ENCODE results near the gene UNC5A. TPM values are rescaled to one million over a fixed set of nuclear protein-coding genes. Genes with fewer than 3 reads are reported as not detected.

UNC5A gene
- total RNA-seq, 1 donor from 2014 or later: not detected

DNA sequence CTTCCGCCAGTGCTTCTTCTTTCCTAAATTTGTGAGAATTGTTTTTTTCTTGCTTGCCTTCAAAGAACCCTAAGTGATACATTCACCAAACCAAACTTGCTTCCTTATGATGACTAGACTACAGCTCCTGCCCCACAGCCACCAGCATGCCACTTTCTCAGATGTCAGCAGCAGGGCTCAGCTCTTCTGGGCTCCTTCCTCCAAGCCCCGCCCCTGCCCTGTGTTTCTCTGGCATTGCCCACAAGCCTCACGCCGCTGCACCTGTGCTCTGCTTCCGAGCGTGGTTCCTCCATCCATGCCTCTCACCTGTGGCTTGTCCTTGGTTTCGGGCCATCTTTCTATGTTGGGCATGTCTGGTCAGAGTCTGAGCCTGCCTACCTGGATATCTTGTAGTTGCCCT, 10.6 kb downstream of the UNC5A start:
- H3K27me3 Mint-ChIP-seq (ENCODE audit: unreplicated experiment): peaks cover 15% of the 10 kb centered on the region
- no peak overlapping the region for H3K4me3 Mint-ChIP-seq (ENCODE audit: unreplicated experiment)
- TF ChIP-seq, protein P1, sequence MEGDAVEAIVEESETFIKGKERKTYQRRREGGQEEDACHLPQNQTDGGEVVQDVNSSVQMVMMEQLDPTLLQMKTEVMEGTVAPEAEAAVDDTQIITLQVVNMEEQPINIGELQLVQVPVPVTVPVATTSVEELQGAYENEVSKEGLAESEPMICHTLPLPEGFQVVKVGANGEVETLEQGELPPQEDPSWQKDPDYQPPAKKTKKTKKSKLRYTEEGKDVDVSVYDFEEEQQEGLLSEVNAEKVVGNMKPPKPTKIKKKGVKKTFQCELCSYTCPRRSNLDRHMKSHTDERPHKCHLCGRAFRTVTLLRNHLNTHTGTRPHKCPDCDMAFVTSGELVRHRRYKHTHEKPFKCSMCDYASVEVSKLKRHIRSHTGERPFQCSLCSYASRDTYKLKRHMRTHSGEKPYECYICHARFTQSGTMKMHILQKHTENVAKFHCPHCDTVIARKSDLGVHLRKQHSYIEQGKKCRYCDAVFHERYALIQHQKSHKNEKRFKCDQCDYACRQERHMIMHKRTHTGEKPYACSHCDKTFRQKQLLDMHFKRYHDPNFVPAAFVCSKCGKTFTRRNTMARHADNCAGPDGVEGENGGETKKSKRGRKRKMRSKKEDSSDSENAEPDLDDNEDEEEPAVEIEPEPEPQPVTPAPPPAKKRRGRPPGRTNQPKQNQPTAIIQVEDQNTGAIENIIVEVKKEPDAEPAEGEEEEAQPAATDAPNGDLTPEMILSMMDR (IDR thresholded peaks at IDR 0.05; ENCODE audit: unreplicated experiment): no peak
- no peak for DNase-seq (ENCODE audit: low spot score)
- H3K36me3 Mint-ChIP-seq (ENCODE audit: low read depth, unreplicated experiment): peaks cover 3% of the 10 kb centered on the region
- H3K27ac Mint-ChIP-seq (ENCODE audit: unreplicated experiment): no peak overlapping the region
- no peaks in the 10 kb centered on the region for H3K9me3 Mint-ChIP-seq (ENCODE audit: unreplicated experiment)
- no peaks in the 10 kb centered on the region for H3K4me1 Mint-ChIP-seq (ENCODE audit: unreplicated experiment)

DNA sequence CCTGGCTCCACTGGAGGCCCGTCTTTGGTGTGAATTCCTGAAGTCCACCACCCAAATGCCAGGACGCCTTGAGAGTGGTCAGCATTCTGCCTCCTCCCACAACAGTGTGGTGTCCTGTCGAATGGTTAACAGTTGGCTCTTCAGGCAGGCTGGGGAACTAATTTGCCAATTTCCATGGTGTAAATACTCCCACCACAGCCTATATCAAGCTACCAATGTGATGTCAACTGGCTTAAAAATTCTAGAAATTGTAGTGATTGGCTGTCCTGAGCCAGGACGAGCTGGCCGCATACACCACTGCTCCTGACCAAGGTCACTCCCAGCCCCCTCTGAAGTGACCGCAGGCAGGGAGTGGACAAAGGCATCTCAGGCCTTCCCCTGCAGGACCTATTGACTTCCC, 11.1 kb downstream of the UNC5A start:
- H3K4me3 Mint-ChIP-seq (ENCODE audit: unreplicated experiment): no peak overlapping the region
- H3K36me3 Mint-ChIP-seq (ENCODE audit: low read depth, unreplicated experiment): peaks cover 3% of the 10 kb centered on the region
- H3K27ac Mint-ChIP-seq (ENCODE audit: unreplicated experiment): no peak overlapping the region
- H3K4me1 Mint-ChIP-seq (ENCODE audit: unreplicated experiment): no peaks in the 10 kb centered on the region
- H3K9me3 Mint-ChIP-seq (ENCODE audit: unreplicated experiment): no peaks in the 10 kb centered on the region
- H3K27me3 Mint-ChIP-seq (ENCODE audit: unreplicated experiment): peaks cover 15% of the 10 kb centered on the region
- TF ChIP-seq, protein P1 (IDR thresholded peaks at IDR 0.05; ENCODE audit: unreplicated experiment): no peak
- no peak for DNase-seq (ENCODE audit: low spot score)

DNA sequence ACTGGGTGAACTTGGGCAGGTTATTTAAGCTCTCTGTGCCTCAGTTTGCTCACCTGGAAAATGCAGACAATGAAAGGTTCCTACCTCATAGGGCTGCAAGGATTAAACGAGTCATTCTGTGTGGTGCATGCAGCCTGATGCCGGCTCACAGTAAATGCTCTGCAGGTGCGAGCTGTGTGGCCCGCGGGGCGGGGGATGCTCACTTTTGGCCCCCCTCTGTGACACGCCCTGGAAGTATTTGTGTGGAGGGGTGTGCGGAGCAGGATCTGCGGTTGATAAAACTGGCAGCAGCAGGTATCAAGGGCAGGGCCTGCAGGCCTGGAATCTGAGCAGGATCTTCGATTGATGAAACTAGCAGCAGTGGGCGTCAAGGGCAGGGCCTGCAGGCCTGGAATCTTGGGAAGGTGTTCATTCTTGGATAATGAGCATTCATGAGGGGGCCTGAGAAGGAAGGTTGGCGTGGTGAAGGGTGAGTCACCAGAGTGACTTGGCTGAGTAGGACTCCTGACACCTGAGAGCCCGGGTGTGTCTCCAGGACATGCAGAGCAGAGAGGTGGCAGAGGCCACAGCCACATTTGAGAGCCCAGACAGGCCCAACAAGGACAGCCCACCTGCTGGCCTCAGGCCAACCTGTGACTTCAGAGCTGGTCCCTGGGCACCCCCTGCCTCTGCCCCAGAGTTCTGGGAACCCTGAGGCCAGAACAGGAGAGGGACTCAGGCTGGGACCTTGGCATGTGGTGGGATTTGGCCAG, 11.9 kb downstream of the UNC5A start:
- Mint-ChIP-seq H3K27ac (ENCODE audit: unreplicated experiment) (no peak overlapping the region), H3K4me1 (ENCODE audit: unreplicated experiment) (no peaks in the 10 kb centered on the region), H3K27me3 (ENCODE audit: unreplicated experiment) (peaks cover 13% of the 10 kb centered on the region), H3K36me3 (ENCODE audit: low read depth, unreplicated experiment) (peaks cover 3% of the 10 kb centered on the region), H3K9me3 (ENCODE audit: unreplicated experiment) (no peaks in the 10 kb centered on the region), H3K4me3 (ENCODE audit: unreplicated experiment) (no peak overlapping the region)
- TF ChIP-seq, protein P1 (IDR thresholded peaks at IDR 0.05; ENCODE audit: unreplicated experiment): no peak
- DNase-seq (ENCODE audit: low spot score): no peak

DNA sequence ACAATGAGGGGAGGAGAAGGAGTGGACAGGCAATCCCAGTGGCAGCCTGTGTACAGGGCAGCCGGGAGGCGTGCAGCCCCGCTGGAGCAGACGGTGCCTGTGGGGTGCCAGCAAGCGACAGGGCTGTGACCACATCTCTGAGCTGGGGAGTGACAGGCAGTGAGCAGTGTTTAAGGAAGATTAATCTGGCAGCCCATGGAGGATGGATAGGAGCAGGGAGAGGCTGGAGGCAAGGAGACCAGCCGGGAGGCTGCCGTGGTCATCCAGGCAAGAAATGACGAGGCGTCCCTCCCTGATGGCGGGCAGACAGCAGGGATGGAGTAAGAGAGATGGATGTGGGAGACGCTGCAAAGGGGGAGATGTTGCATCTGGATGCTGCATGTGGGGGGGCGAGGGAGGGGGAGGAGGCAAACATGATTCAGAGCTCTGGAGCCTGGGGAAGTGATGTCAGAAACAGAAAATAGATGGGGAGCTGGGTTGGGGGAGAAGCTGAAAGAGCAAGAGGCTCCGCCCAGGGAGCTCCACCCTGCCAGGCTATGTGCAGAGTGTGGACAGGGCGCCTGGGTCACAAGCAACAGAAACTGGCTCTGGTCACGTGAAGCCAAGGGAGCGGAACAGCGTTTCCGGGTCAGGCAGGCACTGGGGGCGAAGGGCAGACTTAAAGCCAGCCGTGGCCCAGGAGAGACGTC, 12.6 kb downstream of the UNC5A start:
- Mint-ChIP-seq H3K9me3 (ENCODE audit: unreplicated experiment) (no peaks in the 10 kb centered on the region), H3K4me3 (ENCODE audit: unreplicated experiment) (no peak overlapping the region), H3K27ac (ENCODE audit: unreplicated experiment) (no peak overlapping the region), H3K4me1 (ENCODE audit: unreplicated experiment) (no peaks in the 10 kb centered on the region), H3K27me3 (ENCODE audit: unreplicated experiment) (peaks cover 13% of the 10 kb centered on the region), H3K36me3 (ENCODE audit: low read depth, unreplicated experiment) (peaks cover 3% of the 10 kb centered on the region)
- no peak for DNase-seq (ENCODE audit: low spot score)
- TF ChIP-seq, protein P1 (IDR thresholded peaks at IDR 0.05; ENCODE audit: unreplicated experiment): no peak

DNA sequence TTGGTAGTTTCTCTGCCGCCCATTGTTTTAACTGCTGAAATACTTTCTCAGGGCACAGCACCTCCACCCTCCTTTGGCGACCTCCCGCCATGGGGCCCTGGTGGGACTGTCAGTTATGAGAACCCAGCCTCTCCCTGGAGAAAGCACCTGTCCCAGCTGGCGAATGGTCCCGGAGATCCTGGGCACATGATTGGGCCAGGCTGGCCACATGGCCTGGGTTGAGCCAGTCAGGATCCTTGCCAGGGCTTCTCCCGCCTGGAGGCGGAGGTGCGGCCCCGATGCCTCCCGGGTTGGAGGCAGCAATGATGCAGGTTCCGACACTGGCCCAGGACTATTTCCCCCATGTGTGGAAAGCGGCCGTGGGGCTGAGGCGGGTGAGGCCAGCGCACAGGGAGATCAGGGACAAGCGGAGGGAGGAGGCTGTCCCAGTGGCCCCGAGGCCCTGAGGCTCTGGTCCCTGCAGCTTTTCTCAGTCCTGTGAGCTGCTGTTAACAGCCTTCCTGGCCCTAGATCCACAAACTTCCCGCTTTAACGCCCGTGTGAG, 13.6 kb downstream of the UNC5A start:
- H3K27me3 Mint-ChIP-seq (ENCODE audit: unreplicated experiment): peaks cover 13% of the 10 kb centered on the region
- H3K9me3 Mint-ChIP-seq (ENCODE audit: unreplicated experiment): no peaks in the 10 kb centered on the region
- TF ChIP-seq, protein P1 (IDR thresholded peaks at IDR 0.05; ENCODE audit: unreplicated experiment): no peak
- DNase-seq (ENCODE audit: low spot score): no peak
- no peak overlapping the region for H3K4me3 Mint-ChIP-seq (ENCODE audit: unreplicated experiment)
- peaks cover 3% of the 10 kb centered on the region for H3K36me3 Mint-ChIP-seq (ENCODE audit: low read depth, unreplicated experiment)
- H3K27ac Mint-ChIP-seq (ENCODE audit: unreplicated experiment): no peak overlapping the region
- H3K4me1 Mint-ChIP-seq (ENCODE audit: unreplicated experiment): no peaks in the 10 kb centered on the region

Data from endothelial cell (in vitro differentiated cells).